NOMO-1 treated with DMSO at 0.1 percent for 48 hours (cell line): ENCODE measurements around the gene ASB13.

Experiments
- DNase-seq: peaks from one replicate; lab custom pipeline; 2025; ENCODE audit not compliant: unreplicated experiment; lab: John Stamatoyannopoulos, UW

Gene ASB13

DNA sequence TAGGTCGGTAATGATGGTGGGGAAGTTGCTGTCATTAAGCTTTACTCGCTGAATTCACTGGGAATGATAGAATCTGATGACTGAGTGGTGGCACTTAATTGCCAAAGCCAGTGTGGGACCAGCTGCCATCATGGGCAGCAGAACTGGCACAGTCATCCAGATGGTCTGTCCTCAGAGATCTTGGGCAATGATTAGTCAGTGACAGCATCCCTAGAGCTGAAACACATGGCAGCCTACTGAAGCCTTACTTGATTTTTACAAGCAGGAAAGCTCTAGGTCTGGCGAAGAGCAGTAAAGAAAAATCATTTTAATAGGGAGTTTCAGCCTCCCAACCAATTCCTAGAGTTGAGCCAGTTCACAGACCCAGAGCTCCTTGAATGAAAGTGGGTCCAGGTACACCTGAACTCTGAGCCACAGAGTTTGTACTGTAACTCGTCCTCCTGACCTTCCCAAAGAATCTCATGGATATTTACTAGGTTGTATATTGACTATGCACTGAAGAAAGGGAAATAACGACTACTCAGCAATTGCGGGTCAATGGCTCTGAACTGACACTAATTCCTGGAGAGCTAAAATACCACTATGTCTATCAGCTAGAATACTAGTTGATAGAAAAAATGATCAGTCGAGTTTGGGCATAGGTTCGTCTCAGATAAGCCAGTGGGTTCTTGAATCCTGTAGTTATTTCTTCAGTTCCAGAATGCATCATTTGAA, 4.4 kb upstream of the ASB13 start:
- DNase-seq, result no peak

DNA sequence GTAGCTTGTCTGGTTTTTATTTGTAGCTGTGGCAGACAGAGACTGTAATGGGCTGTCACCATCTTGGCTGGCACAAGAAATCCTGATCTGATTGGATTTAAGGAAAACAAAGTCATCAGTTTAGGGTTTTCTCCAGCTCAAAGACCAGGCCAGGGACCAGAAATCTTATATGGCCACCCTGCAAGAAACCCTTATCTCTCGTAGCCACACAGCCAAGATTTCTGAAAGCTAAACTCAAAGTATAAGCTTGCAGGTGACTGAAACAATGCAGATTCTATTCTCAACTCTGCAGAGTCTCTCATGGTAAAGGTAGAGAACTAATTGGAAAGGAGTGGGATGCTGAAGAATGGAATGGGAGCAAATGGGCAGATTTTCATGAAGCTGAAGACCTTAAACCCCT, 3.2 kb upstream of the ASB13 start:
- DNase-seq, result no peak

DNA sequence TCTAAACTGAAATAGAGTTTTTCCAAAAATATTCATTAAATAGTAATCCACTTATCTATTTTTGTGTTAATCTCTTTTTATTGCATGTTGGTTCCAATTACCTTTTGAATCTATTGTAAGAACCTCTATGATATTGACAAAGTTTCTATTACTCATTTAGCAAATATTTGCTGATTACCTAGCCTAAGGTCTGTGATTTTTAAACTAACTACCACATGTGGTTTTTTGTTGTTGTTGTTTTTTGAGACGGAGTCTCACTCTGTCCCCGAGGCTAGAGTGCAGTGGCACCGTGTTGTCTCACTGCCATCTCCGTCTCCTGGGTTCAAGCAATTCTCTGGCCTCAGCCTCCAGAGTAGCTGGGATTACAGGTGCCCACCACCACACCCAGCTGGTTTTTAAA, 2.0 kb upstream of the ASB13 start:
- no peak for DNase-seq

DNA sequence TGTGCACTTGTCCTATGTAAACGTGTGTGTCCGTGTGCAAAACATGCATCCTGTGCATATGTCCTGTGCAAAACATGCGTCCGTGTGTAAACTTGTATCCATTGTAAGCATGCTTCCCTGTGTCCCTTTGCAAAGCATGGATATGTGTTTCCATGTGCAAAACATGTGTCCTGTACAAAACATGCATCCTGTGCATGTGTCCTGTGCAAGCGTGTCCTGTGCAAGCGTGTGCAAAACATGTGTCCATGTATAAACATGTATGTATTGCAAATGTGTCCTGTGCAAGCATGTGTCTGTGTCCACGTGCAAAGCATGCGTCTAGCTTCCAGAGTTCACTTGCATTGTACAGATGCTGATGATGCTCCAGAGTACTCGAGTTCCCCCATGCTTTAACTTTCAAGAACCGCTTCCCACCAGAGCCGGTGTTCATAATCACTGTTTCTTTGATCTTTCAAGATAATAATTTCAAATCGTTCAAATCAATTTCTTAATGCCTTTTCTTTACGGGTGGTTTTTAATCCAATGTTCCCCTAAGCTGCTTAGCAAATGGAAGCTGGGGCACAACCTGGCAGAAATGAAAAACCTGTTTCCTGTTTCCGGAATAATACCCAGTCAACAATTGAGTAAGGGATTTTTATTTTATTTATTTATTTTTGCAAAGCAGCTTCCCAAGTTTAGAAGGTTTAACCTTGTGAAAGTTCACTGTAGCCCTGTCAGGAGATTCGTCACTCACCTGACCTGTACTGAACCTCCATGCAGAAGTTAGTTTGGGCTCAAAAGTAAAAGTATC, 641 bp upstream of the ASB13 start:
- DNase-seq, result no peak

DNA sequence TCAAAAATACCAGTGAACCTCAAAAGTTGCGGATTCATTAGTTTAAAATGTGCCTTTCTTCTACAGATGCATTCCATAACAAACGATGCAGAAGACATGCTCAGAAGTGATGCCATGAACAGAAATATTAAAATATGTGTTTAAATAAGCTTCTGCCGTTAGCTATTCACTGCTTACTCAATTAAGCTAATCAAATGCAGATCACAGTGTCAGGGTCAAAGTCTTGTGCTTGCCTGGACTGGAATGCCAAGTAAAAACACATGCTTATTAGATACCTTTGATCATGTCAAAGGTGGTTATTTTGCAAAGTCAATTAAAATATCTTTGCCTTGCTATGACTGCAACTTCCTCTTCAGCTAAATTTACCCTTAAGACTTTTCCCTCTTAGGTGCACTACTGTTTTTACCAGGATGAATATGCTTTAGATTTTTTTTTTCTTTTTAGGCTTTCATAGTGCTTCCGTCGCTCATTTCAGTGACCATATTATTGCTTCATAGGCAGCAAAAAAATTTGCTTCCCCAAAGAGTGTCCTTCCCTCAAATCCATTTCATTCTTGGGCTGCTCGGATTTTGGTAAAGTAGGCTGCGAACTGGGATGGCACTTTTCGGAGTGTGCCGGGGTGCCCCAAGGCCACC, 905 bp downstream of the ASB13 start:
- peak; percentile 55 for DNase-seq

DNA sequence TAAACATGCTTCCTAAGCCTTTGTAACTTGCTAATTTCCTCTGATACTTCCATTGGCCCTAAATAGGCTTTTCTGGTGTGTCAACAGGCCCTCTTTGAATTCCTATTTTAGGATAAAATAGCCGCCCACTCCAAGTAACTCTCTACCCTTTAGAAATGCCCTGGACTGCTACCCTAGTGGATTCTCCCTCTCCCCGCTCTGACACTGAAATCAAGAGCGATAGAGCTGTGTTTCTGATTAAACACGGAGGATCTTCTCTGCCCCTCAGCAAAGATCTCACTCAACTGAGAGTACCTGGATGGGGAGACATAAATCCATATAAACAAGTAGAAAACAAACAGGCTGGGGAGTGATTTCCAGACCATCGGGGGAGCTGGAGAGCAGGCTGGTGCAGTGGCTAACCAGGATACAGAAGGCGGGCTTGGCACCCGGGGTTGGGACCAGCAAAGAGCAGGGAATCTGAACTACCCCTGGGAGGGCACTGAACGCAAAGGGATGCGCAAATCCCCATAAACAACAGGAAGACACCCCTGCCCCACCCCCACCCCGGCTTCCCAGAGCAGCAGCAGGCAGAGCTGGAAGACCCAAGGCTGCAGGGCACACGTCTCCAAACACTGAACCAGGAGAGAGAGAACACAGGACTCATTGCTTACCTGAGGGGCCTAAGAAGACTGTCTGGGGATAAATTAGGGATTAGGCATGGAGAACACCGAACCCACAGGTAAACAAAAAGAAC, 2.5 kb downstream of the ASB13 start:
- DNase-seq, result no peak

DNA sequence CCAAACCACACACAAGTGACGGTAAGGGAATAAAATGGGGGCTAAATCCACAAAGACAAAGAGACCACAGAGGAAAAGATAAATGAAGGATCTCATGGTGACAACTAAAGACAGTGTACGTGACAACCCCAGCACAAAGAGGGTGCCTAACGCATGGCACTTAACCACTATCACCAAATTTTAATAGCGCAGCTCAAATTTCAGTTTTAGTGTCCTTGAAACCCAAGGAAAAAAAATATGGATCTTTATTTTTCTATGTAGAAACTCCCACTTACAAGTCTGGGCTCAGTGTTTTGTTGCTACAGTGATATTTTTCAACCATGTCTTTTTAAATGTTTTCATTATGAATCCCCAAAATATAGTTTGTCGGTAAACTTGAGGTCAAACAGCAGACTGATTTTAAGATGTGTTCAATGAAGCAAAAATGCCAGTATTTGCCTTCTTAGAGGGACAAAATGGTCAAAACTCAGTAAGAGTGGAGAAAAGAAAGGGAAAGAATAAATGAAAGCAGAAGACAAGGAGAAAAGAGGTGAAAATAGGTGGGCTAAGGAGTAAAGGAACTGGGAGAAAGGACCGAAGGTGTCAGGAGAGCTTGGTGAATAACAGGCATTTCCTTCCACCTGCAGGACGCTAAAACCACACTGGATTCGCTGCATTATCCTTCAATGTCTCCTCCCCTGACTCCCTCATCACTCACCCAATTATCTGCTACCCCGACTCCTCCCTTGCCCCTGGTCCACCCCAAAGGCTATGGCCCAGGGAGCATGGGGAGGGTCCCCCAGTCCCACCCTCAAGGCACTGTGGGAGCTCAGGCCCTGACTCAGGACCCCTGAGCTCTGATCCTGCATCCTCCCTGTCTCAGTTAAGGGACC, 3.5 kb downstream of the ASB13 start:
- no peak for DNase-seq

DNA sequence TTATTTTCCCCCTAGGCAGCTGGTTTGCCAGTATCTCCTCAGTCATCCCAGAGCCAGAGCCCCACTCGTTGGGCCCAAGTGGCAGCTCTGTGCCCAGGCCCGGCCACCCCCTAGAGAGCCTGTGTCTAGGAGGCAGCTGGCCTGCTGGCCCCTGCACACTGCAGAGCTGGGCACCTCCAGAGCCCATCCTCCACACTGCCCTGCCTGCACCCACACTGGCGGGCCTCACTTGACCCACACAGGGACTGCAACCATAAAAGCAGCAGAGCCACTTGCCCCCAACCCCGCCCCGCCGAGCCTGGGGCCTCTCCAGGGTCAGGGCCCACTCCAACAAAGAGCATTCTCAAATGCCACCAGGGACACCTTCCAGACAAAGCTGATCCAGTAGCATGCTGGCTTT, 5.4 kb downstream of the ASB13 start:
- DNase-seq, result no peak

DNA sequence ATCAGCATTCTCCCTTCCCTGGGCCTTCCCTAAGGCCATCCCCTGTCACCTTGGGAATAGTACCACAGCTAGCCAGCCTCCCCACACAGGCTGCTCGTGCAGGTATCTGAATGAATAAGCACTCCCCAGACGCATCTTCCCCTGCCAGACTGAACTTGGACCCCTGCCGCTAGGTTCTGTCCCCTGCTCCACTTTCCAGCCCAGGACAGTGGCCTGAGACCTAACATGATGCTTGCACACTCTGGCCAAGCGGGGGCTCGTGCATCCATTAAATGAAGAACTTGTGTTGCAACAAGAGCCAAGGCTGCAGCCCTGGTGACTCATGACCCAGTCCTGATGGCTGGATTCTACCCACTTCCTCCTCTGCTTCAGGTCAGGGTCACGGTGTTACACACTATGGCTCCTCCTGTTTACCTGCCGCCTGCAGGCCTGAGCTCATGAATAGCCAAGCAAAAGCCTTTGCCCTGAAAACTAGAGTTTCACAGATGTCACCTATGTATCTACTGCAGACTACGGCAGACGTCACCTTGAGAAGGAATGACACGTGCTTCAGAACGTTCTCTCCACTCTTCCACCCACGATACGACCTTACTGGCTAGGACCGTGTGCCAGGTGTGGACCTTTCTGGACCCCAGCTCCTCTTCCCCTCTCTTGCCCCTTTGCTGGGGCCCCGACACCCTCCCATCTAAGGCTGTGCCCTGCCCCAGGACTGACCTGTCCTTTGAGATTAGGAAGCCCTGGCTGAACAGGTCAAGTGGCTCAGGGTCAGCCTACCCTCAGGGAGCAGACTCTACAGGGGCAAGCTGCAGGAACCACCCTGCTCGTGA, 6.5 kb downstream of the ASB13 start:
- peak; percentile 93 for DNase-seq

DNA sequence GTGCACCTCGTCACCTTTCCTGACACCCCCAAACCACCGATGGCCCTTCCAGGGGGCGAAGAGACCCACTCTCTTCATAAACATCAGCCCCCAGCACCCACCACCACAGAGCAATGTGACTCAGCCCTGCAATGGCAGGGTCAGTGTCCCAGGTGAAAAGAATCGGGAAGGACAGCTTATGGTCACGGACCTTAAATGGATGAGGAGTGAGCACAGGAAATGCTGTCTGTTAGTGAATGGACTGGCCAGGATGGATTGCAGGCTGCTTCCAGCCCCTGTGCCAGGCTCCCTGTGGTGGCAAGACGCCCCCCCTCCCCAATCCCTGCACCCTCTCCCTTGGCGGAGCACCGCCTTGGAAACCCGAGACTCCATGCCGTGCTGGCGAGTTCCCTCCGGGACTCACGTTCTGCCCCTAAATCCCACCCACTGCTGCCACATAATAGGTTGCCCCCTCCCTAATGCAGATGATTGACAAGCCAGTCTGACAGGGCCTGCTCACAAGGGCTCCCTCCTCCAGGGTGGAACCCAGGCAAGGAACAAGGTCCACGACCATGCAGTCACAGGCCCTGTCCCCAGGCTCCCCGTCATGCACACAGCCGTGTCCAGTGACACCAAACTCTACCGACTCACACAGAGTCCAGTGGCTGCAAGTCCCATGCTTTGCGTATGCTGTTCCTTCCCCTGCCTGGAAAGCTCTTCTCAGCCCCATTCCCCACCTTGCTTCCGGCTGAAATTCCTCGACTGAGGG, 7.3 kb downstream of the ASB13 start:
- no peak for DNase-seq

DNA sequence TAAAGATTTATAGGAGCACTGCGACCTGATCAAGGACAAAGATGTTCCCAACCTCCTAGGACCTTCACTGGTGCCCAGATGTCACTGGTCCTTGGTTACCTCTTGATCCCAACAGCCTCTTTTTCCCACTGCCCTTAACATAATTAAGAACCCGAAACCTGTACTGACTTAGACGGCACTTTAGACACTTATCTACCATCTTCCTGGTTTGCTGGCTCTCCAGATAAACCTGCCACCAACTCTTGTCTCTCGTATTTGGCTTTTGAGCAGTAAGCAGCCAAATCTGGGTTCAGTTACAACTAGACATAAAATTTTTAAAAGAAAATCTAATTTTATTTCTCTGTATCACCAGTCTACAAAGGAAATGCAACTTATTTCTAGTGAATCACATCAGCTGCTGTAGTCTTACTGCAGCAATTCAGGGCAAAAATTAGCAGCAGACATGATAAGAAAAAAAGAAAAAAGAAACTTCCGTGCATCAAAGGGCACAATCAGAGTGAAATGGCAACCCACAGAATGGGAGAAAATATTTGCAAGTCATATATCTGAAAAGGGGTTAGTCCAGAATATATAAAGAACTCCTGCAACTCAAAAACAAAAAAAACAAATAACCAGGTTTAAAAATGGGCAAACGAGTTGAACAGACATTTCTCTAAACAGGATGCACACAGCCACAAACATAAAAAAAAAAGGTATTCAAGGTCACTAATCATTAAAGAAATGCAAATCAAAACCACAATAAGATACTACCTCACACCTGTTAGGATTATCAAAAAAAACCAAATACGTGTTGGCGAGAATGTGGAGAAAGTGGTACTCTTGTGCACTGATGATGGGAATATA, 9.4 kb downstream of the ASB13 start:
- no peak for DNase-seq

DNA sequence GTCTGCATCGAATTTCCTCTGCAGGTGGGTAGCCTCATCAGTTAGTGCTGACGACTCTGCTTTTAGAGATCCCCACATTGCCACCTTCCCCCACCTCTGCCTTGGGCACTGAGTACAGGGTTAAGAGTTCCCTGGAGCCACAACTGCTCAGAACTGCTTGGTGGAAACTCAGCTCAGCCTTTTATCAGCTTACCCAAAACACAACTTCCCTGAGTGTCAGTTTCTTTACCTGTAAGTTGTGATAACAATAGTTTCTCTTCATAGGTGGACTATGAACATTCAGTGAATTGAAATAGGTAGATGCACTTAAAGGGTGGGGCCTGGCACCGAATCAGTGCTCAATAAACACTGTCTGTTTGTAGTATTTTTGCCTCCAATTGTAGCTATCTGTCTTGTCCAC, 11.3 kb downstream of the ASB13 start:
- DNase-seq, result no peak

DNA sequence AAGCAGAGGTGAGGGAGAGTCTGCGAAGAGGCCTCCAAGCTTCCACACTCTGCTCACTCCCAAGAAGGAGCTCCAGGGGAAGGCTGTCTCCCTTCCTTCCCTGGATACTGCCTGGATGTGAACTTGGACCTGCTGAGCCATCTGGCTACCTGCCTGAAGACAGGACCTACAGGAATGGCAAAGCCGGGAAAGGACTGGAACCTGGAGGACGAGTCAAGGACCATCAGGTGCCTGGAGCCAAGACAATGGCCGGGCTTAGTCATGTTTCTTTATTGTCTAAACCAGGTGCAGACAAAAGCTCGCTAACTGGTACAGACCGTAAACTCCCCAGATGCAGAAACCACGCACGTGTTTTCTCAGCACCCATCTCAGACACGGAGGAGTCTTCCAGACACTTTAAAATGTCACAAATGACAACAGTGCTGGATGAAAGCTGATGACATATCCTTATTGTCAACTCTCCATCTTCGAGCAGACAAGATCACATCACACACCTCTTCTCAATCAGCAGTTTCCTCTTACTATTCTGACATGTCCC, 12.1 kb downstream of the ASB13 start:
- DNase-seq, result no peak

DNA sequence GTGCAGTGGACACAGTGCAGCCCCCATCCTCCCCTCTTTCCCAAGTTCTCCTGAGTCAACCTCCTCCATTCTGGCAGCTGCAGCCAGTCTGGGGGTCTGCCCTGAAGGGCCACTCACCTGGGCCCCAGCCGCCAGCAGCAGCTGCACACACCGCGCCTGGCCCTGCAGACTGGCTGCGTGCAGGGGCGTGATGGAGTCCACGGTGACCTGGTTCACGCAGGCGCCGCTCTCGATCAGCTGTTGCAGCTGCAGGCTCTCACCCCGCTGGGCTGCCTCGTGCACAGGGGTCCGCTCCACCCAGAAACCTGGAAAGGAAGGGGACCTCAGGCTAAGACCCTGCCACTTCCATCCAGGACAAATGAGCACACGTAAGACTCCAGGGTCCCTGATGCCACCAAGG, 13.6 kb downstream of the ASB13 start:
- no peak for DNase-seq

DNA sequence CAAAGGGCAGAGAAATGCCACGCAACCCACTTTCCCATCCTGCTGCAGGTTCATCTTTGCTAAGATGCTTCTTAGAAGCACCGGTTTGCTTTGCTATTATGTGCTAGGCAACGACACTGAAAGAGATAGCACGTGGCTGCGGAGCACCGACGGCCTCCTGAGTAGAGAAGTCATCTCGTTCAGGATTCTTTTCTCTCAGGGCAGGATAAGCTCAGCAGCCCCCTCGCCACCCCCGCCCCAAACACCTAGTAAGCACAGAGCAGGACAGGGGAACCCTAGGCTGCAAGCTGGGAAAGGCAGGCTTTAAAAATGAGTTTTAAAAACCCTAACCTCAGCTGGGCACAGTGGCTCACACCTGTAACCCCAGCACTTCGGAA, 15.0 kb downstream of the ASB13 start:
- no peak for DNase-seq

DNA sequence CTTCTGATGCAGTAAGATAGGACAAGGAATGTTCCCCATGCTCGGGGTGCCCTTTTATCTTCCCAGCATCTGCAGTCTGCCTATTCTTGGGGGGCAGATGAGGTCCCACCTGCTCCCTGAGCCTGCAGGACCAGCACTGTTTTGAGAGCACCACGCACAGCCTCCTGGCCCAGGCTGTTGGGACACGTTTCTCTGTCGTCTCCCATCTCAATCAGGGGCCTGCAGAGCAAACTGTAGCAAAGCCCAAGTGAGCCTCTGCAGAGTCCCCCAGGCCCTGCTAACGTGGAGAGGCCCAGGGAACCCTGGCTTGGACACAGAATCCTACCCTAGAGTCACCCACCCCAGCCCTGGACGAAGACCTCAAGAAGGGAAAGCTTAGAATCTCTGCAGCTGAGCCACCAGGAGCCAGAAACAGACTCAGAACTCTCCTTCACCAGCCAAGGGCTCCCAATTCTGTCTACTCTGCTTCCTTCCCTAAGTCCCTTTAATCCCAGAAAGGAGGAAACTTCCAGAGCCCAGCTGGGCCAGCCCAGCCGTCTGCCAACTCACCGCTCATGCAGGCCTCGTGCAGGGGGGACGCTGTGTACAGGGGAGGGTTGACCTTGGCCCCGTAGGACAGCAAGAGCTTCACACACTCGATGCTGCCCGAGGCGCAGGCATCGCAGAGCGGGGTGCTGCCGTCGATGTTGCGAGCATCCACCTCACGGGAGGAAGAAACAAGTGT, 15.6 kb downstream of the ASB13 start:
- no peak for DNase-seq

DNA sequence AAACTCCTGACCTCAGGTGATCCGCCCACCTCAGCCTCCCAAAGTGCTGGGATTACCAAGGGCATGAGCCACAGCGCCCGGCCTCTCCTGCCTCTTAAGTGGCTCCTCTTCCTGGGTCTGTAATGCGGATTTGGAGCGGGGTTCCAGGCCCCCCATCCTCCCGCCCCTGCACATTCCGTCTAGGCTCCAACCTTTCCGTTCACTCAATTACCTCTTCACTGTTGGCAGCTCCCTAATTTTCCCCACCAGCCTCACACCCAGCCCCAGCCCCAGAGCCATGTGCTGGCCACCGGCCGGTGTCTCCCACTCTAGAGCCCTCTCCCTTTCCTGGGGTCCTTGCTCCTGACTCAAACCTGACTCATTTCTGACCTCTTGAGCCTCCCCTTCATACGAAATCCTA, 16.6 kb downstream of the ASB13 start:
- no peak for DNase-seq
